BJ (cell line): Measurements from ENCODE around the gene CTSF. TPM values are rescaled to one million over a fixed set of nuclear protein-coding genes. Genes with fewer than 3 reads are reported as not detected.
A peak's percentile ranks its signal among the peaks of the same experiment; 100 is the strongest.
"Not testable (repeated sequence)": the region's sequence is repeated elsewhere in the genome, so short reads cannot be mapped to it uniquely, and the experiment has no call there.

Experiments
- CTCF ChIA-PET: fragments of 350-600 bp; formaldehyde crosslinking; extraction: SDS; loops from one replicate; lab custom pipeline; 2021; ENCODE audit warnings: antibody characterized with exemption, inconsistent platforms; lab: Yijun Ruan, JAX
- POLR2A ChIA-PET: fragments of 300-600 bp; sonication (Branson Sonifier 250); formaldehyde crosslinking; extraction: SDS; loops from one replicate; lab custom pipeline; 2021; ENCODE audit warnings: antibody characterized with exemption; lab: Charles Lee
- DNase-seq: peaks from one replicate; pipeline ENCODE4 v3.0.0-alpha.2; 2011; ENCODE audit warnings: low read depth
- H3K27me3 ChIP-seq: 2 replicates; pipeline ENCODE4 v1.6.0; 2011; ENCODE audit warnings: low read length; ENCODE audit not compliant: control insufficient read depth, insufficient read depth
- H3K36me3 ChIP-seq: 2 replicates; pipeline ENCODE4 v1.5.1; 2011; ENCODE audit warnings: low read length; ENCODE audit not compliant: control insufficient read depth, insufficient read depth
- H3K4me3 ChIP-seq: 2 replicates; pipeline ENCODE4 v1.5.1; 2011; ENCODE audit warnings: low read depth, mild to moderate bottlenecking, control low read depth, low read length
- polyA plus RNA-seq: library from polyadenylated mRNA; depleted of rRNA; stranded (reverse); fragments of >200 nt; gene quantifications from 2 replicates; pipeline ENCODE4 v1.2.3, GENCODE V29; 2011
- TF ChIP-seq, protein P1 (sequence below): IDR thresholded peaks from 2 replicates; pipeline ENCODE4 v1.5.1; 2011; ENCODE audit warnings: low read depth, mild to moderate bottlenecking, control low read depth, inconsistent platforms, low read length, moderate library complexity; ENCODE audit not compliant: insufficient read depth

The CTSF gene
- polyA plus RNA-seq, 1 experiment = 44.0 TPM

DNA sequence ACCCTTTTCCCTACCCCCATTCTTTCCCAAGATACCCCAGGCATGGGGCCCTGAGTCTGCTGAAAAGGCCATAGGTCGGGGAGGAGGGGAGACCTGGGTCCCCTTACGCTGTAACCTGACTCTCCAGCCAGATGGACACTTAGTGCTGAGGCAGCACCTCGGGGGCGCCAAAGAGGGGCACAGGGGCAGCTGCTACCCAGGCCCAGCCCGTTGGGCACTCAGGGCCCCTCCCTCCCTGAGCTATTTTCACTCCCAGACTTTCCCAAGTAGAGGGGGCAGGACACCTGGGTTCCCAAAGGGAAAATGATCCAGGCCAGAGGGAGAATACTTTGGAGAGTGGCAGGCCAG, 20.8 kb downstream of the CTSF start:
- TF ChIP-seq, protein P1, sequence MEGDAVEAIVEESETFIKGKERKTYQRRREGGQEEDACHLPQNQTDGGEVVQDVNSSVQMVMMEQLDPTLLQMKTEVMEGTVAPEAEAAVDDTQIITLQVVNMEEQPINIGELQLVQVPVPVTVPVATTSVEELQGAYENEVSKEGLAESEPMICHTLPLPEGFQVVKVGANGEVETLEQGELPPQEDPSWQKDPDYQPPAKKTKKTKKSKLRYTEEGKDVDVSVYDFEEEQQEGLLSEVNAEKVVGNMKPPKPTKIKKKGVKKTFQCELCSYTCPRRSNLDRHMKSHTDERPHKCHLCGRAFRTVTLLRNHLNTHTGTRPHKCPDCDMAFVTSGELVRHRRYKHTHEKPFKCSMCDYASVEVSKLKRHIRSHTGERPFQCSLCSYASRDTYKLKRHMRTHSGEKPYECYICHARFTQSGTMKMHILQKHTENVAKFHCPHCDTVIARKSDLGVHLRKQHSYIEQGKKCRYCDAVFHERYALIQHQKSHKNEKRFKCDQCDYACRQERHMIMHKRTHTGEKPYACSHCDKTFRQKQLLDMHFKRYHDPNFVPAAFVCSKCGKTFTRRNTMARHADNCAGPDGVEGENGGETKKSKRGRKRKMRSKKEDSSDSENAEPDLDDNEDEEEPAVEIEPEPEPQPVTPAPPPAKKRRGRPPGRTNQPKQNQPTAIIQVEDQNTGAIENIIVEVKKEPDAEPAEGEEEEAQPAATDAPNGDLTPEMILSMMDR = no peak
- CTCF ChIA-PET = no interaction called here

DNA sequence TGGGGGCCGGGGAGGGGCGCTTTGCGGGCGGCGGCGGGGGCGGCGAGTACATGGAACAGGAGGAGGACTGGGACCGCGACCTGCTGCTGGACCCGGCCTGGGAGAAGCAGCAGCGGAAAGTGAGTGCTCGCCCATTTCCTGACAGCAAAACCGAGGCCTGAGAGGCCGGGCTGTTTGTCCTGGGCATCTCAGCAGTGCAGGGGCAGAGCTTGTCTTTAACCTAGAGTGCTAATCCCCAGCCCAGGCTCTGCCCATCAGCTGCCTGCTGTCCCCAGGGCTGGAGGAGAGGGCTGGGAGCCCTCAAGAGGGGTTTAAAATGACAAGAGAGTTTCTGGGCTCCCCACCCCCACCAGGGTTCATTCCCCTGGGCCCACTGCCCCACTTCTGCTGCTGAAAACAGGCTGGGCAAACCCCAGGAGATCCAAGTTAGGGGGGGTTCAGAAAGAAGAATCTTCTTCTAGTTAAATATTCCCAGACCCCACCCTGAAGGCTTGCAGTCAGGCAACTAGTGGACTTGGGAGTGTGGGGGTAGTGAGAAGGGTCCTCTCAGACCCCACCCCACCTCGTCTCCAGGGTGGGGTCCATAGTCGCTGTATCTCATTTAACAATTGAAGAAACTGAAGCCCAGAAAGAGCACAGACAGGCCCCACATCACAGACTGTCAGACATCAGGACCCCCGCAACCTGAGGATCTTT, 21.3 kb downstream of the CTSF start:
- TF ChIP-seq, protein P1 = no peak
- Histone ChIP-seq H3K27me3 (peaks cover 12% of the 10 kb centered on the region), H3K36me3 (peaks cover 1% of the 10 kb centered on the region; the same call in 1 of the 2 replicates), H3K4me3 (no peak overlapping the region)
- CTCF ChIA-PET = interaction anchor here (1.0 to 1.6 kb wide), 5 partner anchors 16 to 131 kb away, joined by 3 to 6 read pairs (median 4); partner anchors contain the start of genes CCDC87, CCS and CTSF
- DNase-seq = no peak
- POLR2A ChIA-PET = no interaction called here

More for the DNA sequence above, 20.8 kb downstream of the CTSF start:
- Histone ChIP-seq H3K27me3 (peaks cover 12% of the 10 kb centered on the region), H3K4me3 (no peak overlapping the region), H3K36me3 (no peaks in the 10 kb centered on the region)
- POLR2A ChIA-PET = no interaction called here
- DNase-seq = no peak

DNA sequence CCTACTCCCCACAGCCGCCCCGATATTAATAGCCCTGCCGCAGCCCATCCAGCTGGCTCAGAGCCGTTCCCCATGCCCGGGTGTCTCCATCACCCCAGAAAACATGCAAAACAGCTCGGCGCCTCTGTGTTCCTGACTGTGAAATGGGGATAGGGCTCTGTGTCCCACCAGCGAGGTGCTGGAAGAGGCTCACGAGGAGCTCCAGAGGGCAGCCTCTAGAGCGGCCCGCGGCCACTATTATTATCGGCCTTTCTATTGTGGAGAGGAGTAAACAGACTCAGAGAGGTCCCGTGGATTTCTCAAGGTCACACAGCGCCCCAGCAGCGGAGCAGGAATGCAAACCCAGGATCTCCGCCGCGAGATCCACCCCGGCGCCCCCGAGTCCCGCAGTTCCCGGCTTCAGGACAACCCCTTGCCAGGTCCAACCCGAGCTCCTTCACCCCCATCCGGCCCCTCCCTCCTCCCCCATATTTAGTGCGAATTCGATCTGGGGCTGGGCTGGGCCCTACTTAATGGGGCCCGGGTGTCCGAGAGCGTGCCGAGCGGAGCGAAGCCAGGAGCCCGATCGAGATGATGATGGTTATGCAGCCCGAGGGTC, 21.9 kb downstream of the CTSF start, which contains the start of gene ACTN3:
Gene ACTN3 (plus strand): TSS at position 536 of the 598 bp plus-strand sequence. CDS start 35 bp downstream, at position 571.
- DNase-seq = no peak
- ChIA-PET CTCF (interaction anchor here (1.0 to 1.6 kb wide), 6 partner anchors 17 to 132 kb away, joined by 3 to 6 read pairs (median 4); partner anchors contain the start of genes CCDC87, CCS and CTSF), POLR2A (no interaction called here)
- peak within 1 kb of the TSS; percentile 79 for H3K4me3 ChIP-seq
- TF ChIP-seq, protein P1 = no peak
- peaks cover 12% of the 10 kb centered on the region for H3K27me3 ChIP-seq
- peaks cover 1% of the 10 kb centered on the region for H3K36me3 ChIP-seq

DNA sequence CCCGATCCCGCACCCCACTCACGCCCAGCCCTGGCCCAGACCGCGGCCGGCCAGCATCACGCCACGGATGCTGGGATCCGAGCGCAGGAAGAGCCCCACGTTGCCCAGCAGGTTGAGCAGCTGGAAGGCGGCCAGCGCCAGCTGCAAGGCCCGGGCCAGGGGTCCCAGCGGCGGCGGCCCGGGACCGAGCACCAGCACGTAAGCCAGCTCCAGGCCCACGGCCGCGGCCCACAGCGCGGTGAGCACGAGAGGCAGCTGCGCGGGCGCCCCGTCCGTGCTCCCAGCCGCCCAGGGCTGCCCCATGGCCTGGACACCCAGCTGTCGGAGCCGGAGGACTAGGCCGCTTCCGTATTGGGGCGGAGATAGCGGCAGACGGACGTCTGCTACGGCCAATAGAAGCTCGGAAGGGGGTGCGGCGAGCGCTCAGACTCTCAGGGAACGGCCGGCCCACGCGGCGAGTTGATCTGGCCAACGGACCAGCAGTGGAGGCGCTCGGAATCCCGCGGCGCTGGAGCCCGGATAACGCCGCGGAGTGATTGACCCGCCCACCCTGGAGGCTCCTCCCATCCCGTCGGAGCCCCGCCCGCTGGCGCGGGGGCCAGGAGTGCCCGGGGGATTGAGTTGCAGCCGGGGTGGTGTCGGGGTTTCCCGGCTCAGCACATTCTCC, 22.6 kb downstream of the CTSF start, which contains the start of gene ZDHHC24:
Gene ZDHHC24 (minus strand): TSS at position 348 of the 667 bp plus-strand sequence. CDS start 45 bp downstream, at position 303.
- POLR2A ChIA-PET = no interaction called here
- Histone ChIP-seq H3K4me3 (peak within 1 kb of the TSS; percentile 79), H3K27me3 (peaks cover 11% of the 10 kb centered on the region), H3K36me3 (peaks cover 1% of the 10 kb centered on the region)
- CTCF ChIA-PET = interaction anchor here (1.0 to 1.6 kb wide), 6 partner anchors 17 to 133 kb away, joined by 3 to 6 read pairs (median 4); partner anchors contain the start of genes CCDC87, CCS and CTSF
- DNase-seq = peak; percentile 85
- TF ChIP-seq, protein P1 = no peak

DNA sequence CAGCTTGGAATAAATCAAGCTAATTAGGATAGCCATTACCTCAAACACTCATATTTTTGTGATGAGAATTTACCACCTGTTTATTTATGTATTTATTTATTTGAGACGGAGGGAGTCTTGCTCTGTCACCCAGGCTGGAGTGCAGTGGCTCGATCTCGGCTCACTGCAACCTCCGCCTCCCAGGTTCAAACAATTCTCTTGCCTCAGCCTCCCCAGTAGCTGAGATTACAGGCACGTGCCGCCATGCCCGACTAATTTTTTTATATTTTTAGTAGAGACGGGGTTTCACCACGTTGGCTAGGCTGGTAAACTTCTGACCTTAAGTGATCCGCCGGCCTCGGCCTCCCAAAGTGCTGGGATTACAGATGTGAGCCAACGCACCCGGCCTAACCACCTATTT, 23.5 kb downstream of the CTSF start:
- H3K36me3 ChIP-seq, DNase-seq, POLR2A ChIA-PET, H3K27me3 ChIP-seq: not testable (repeated sequence)
- peak overlapping the region; percentile 79 for H3K4me3 ChIP-seq
- CTCF ChIA-PET = interaction anchor here (1.5 kb wide), 1 partner anchor 12 kb away, joined by 4 read pairs; no protein-coding TSS in a partner anchor
